A204.1 (cell line): Measurements from ENCODE around the gene STYX.

Experiments used
- FAIRE-seq: peaks from 2 replicates; lab custom pipeline; 2012; peaks lifted over from hg19 to GRCh38; lab: Jason Lieb, UNC

Gene STYX

GRCh38 chr14:52729925-52730708, at the start of gene STYX:
Gene STYX (plus strand): TSS chr14:52730166. CDS start chr14:52730475, 309 bp downstream.
- peak; percentile 94 for FAIRE-seq

GRCh38 chr14:52683985-52684520, 45.9 kb upstream of the STYX start:
- FAIRE-seq: no peak

GRCh38 chr14:52686176-52686575, 43.8 kb upstream of the STYX start:
- FAIRE-seq: no peak

GRCh38 chr14:52690983-52691760, 38.8 kb upstream of the STYX start:
- no peak for FAIRE-seq

GRCh38 chr14:52692248-52692962, 37.6 kb upstream of the STYX start:
- FAIRE-seq: no peak

GRCh38 chr14:52693036-52693435, 36.9 kb upstream of the STYX start:
- no peak for FAIRE-seq

- FAIRE-seq: no peak
These were observed 36.4 kb upstream of the STYX start for GRCh38 chr14:52693532-52693931.

- no peak for FAIRE-seq
These were observed 35.0 kb upstream of the STYX start for GRCh38 chr14:52694761-52695480.

- no peak for FAIRE-seq
These were observed 34.4 kb upstream of the STYX start, which contains the start of gene ERO1A for GRCh38 chr14:52695481-52696091. Gene ERO1A (minus strand): TSS chr14:52695558. CDS start chr14:52695481, 77 bp downstream.

- no peak for FAIRE-seq
These were observed 29.2 kb upstream of the STYX start for GRCh38 chr14:52700701-52701172.

- FAIRE-seq: no peak
These were observed 28.7 kb upstream of the STYX start for GRCh38 chr14:52701223-52701622.

- FAIRE-seq: no peak
These were observed 26.7 kb upstream of the STYX start for GRCh38 chr14:52703225-52703624.

- no peak for FAIRE-seq
These were observed 26.3 kb upstream of the STYX start for GRCh38 chr14:52703664-52704063.

- FAIRE-seq: no peak
These were observed 23.7 kb upstream of the STYX start for GRCh38 chr14:52706286-52706685.

GRCh38 chr14:52706724-52707706, 23.0 kb upstream of the STYX start, which contains the start of gene PSMC6:
Gene PSMC6 (plus strand): TSS chr14:52707200. CDS start chr14:52707220, 20 bp downstream.
- peak; percentile 76 for FAIRE-seq

- FAIRE-seq: no peak
These were observed 18.3 kb upstream of the STYX start for GRCh38 chr14:52711666-52712065.

GRCh38 chr14:52716155-52716554, 13.8 kb upstream of the STYX start:
- FAIRE-seq: no peak

GRCh38 chr14:52723514-52724359, 6.2 kb upstream of the STYX start:
- no peak for FAIRE-seq

- FAIRE-seq: no peak
These were observed 5.7 kb upstream of the STYX start for GRCh38 chr14:52724360-52724644.
